ENCODE data around the gene MCU.

MCU gene

GRCh38 chr10:72924351-72924750 is 232.4 kb downstream of the MCU start:
- CTCF ChIA-PET: no interaction called here
- TF ChIP-seq, protein P1, sequence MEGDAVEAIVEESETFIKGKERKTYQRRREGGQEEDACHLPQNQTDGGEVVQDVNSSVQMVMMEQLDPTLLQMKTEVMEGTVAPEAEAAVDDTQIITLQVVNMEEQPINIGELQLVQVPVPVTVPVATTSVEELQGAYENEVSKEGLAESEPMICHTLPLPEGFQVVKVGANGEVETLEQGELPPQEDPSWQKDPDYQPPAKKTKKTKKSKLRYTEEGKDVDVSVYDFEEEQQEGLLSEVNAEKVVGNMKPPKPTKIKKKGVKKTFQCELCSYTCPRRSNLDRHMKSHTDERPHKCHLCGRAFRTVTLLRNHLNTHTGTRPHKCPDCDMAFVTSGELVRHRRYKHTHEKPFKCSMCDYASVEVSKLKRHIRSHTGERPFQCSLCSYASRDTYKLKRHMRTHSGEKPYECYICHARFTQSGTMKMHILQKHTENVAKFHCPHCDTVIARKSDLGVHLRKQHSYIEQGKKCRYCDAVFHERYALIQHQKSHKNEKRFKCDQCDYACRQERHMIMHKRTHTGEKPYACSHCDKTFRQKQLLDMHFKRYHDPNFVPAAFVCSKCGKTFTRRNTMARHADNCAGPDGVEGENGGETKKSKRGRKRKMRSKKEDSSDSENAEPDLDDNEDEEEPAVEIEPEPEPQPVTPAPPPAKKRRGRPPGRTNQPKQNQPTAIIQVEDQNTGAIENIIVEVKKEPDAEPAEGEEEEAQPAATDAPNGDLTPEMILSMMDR (conservative IDR thresholded peaks at IDR 0.05; ENCODE audit: low read depth): no peak
- H3K27ac ChIP-seq: no peak overlapping the region
- POLR2A ChIA-PET (ENCODE audit: low non-redundant PET): no interaction called here
- no peak for DNase-seq (ENCODE audit: low spot score)

- CTCF ChIA-PET: no interaction called here
- no peak overlapping the region for H3K27ac ChIP-seq
- TF ChIP-seq, protein P1 (conservative IDR thresholded peaks at IDR 0.05; ENCODE audit: low read depth): no peak
- no peak for DNase-seq (ENCODE audit: low spot score)
- POLR2A ChIA-PET (ENCODE audit: low non-redundant PET): no interaction called here
These were observed 234.1 kb downstream of the MCU start for GRCh38 chr10:72925951-72926465.

DNA sequence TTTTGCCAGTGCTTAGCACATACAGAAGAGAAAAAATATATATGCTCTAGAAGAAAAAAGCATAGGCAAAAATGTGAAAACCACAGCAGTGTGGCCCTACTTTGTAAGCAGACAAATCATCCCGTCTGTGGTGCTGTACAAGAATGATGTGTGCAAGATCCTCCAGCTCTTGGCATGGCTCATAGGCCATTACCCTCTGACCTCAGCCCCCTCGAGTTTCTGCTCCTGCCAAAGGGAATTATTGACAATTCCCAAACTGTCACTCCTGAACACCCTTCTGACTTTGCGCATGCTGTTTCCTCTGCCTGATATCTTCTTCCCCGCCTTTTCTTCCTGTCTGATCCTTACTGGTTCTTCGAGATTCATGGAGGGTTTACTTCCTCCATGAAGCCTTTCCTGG is 235.5 kb downstream of the MCU start:
- no peak overlapping the region for H3K27ac ChIP-seq
- CTCF ChIA-PET: interaction anchor here (0.7 kb wide), 1 partner anchor 353 kb away, joined by 3 read pairs; no protein-coding TSS in a partner anchor
- POLR2A ChIA-PET (ENCODE audit: low non-redundant PET): no interaction called here
- TF ChIP-seq, protein P1 (conservative IDR thresholded peaks at IDR 0.05; ENCODE audit: low read depth): no peak
- no peak for DNase-seq (ENCODE audit: low spot score)

DNA sequence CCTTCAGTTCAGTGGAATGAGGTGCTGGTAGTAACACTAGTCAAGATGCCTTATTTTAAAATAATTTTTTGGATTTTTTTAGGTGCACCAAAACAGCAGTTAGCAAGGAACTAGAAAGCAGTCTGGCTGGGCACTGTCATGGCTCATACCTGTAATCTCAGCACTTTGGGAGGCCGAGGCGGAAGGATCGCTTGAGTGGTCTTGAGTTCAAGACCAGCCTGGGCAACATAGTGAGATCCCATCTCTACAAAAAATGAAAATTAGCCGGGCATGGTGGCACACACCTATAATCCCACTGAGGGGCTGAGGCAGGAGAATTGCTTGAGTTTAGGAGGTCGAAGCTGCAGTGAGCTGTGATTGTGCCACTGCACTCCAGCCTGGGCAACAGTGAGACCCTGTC is 236.9 kb downstream of the MCU start:
- TF ChIP-seq, protein P1 (conservative IDR thresholded peaks at IDR 0.05; ENCODE audit: low read depth): no peak
- ChIA-PET POLR2A (ENCODE audit: low non-redundant PET) (no interaction called here), CTCF (no interaction called here)
- no peak overlapping the region for H3K27ac ChIP-seq
- no peak for DNase-seq (ENCODE audit: low spot score)

GRCh38 chr10:72930276-72930675 is 238.3 kb downstream of the MCU start:
- no peak for DNase-seq (ENCODE audit: low spot score)
- no peak overlapping the region for H3K27ac ChIP-seq
- ChIA-PET CTCF (no interaction called here), POLR2A (ENCODE audit: low non-redundant PET) (no interaction called here)
- TF ChIP-seq, protein P1 (conservative IDR thresholded peaks at IDR 0.05; ENCODE audit: low read depth): no peak

- H3K27ac ChIP-seq: no peak overlapping the region
- POLR2A ChIA-PET (ENCODE audit: low non-redundant PET): no interaction called here
- no peak for DNase-seq (ENCODE audit: low spot score)
- TF ChIP-seq, protein P1 (conservative IDR thresholded peaks at IDR 0.05; ENCODE audit: low read depth): no peak
- CTCF ChIA-PET: interaction anchor here (0.6 kb wide), 3 partner anchors 24 to 478 kb away, joined by 3 read pairs; no protein-coding TSS in a partner anchor
These were observed 240.5 kb downstream of the MCU start for GRCh38 chr10:72932259-72933015.

All from RWPE1 (cell line).